Calu3 (cell line): Measurements from ENCODE around the gene MAGI1. TPM values are rescaled to one million over a fixed set of nuclear protein-coding genes. Genes with fewer than 3 reads are reported as not detected.

ENCODE experiments used
- BruUV-seq: library from RNA; stranded (reverse); fragments of 400-500 nt; replicated peaks from 2 replicates; lab custom pipeline; 2021; lab: Mats Ljungman, UMichigan
- CTCF ChIA-PET: fragments of 300-600 bp; sonication (Branson Sonifier 250); formaldehyde crosslinking; loops from one replicate; lab custom pipeline; 2022; ENCODE audit warnings: antibody characterized with exemption; lab: Charles Lee
- DNase-seq: peaks from one replicate; pipeline ENCODE4 v3.0.0; 2022
- H3K27ac Mint-ChIP-seq: one replicate; pipeline ENCODE4 v1.8.0; 2022; ENCODE audit warnings: mixed read lengths; ENCODE audit not compliant: unreplicated experiment
- H3K27me3 Mint-ChIP-seq: one replicate; pipeline ENCODE4 v1.8.0; 2022; ENCODE audit warnings: mixed read lengths; ENCODE audit not compliant: unreplicated experiment
- H3K36me3 Mint-ChIP-seq: one replicate; pipeline ENCODE4 v1.8.0; 2022; ENCODE audit warnings: mild to moderate bottlenecking, moderate library complexity, mixed read lengths; ENCODE audit not compliant: insufficient read depth, unreplicated experiment
- H3K4me1 Mint-ChIP-seq: one replicate; pipeline ENCODE4 v1.8.0; 2022; ENCODE audit warnings: mild to moderate bottlenecking, low read depth, mixed read lengths; ENCODE audit not compliant: unreplicated experiment
- H3K4me3 Mint-ChIP-seq: one replicate; pipeline ENCODE4 v1.8.0; 2022; ENCODE audit warnings: mild to moderate bottlenecking, low read depth, moderate library complexity, mixed read lengths; ENCODE audit not compliant: unreplicated experiment
- H3K9me3 Mint-ChIP-seq: one replicate; pipeline ENCODE4 v1.8.0; 2022; ENCODE audit warnings: low read depth, mixed read lengths; ENCODE audit not compliant: unreplicated experiment
- CTCF ChIP-seq: fragments of 200-600 bp; IDR thresholded peaks from one replicate; pipeline ENCODE4 v1.8.0; 2022; ENCODE audit warnings: antibody characterized with exemption; ENCODE audit not compliant: unreplicated experiment
- intact Hi-C: fragments of 100-400 bp; cut with micrococcal nuclease; formaldehyde crosslinking; loops from one replicate; pipeline ENCODE4 v1.10.0; 2022; ENCODE audit not compliant: unreplicated experiment
- total RNA-seq: library from RNA; stranded (reverse); gene quantifications from 2 replicates; pipeline ENCODE4 v1.2.3, GENCODE V29; 2022

Gene MAGI1
- total RNA-seq, 1 experiment from 2014 or later = 76.4 TPM

- no peaks in the 10 kb centered on the region for H3K36me3 Mint-ChIP-seq
- CTCF ChIA-PET = no interaction called here
- peaks cover 8% of the 10 kb centered on the region for H3K4me1 Mint-ChIP-seq
- no peak for DNase-seq
- no TSS peak for BruUV-seq
- H3K27ac Mint-ChIP-seq = no peak overlapping the region
- TF ChIP-seq CTCF = no peak
- no peaks in the 10 kb centered on the region for H3K9me3 Mint-ChIP-seq
- intact Hi-C loops = no loop called here
- no peaks in the 10 kb centered on the region for H3K27me3 Mint-ChIP-seq
- H3K4me3 Mint-ChIP-seq = no peak overlapping the region
These were observed 309.2 kb downstream of the MAGI1 start for GRCh38 chr3:65729555-65729954.

- CTCF ChIA-PET = no interaction called here
- TF ChIP-seq CTCF = no peak
- H3K4me1 Mint-ChIP-seq = no peaks in the 10 kb centered on the region
- H3K9me3 Mint-ChIP-seq = no peaks in the 10 kb centered on the region
- no peak overlapping the region for H3K27ac Mint-ChIP-seq
- no peak overlapping the region for H3K4me3 Mint-ChIP-seq
- no peaks in the 10 kb centered on the region for H3K27me3 Mint-ChIP-seq
- H3K36me3 Mint-ChIP-seq = no peaks in the 10 kb centered on the region
- no TSS peak for BruUV-seq
- intact Hi-C loops = no loop called here
- no peak for DNase-seq
These were observed 310.6 kb downstream of the MAGI1 start for GRCh38 chr3:65728138-65728537.

- H3K9me3 Mint-ChIP-seq = no peaks in the 10 kb centered on the region
- no peak overlapping the region for H3K4me3 Mint-ChIP-seq
- H3K27ac Mint-ChIP-seq = no peak overlapping the region
- intact Hi-C loops = no loop called here
- H3K4me1 Mint-ChIP-seq = peaks cover 15% of the 10 kb centered on the region
- TF ChIP-seq CTCF = no peak
- DNase-seq = no peak
- H3K36me3 Mint-ChIP-seq = no peaks in the 10 kb centered on the region
- CTCF ChIA-PET = no interaction called here
- H3K27me3 Mint-ChIP-seq = no peaks in the 10 kb centered on the region
- no TSS peak for BruUV-seq
These were observed 314.7 kb downstream of the MAGI1 start for GRCh38 chr3:65723985-65724384.

- CTCF ChIA-PET = interaction anchor here (1.0 kb wide), 1 partner anchor 10 kb away, joined by 3 read pairs; no protein-coding TSS in a partner anchor
- Mint-ChIP-seq H3K27ac (no peak overlapping the region), H3K4me3 (no peak overlapping the region), H3K9me3 (no peaks in the 10 kb centered on the region), H3K36me3 (no peaks in the 10 kb centered on the region), H3K4me1 (peaks cover 19% of the 10 kb centered on the region), H3K27me3 (no peaks in the 10 kb centered on the region)
- intact Hi-C loops = no loop called here
- TF ChIP-seq CTCF = no peak
- no peak for DNase-seq
- no TSS peak for BruUV-seq
These were observed 315.7 kb downstream of the MAGI1 start for GRCh38 chr3:65723011-65723410.
